PC-9 (cell line): ENCODE measurements around the gene UNC13A.

ENCODE experiments used
- EZH2 ChIP-seq: fragments of 200-600 bp; sonication (generic); IDR thresholded peaks from 2 replicates; pipeline ENCODE4 v1.8.0; 2017; ENCODE audit warnings: antibody characterized with exemption, low read depth
- TF ChIP-seq, protein P1 (sequence below): fragments of 200-600 bp; sonication (generic); conservative IDR thresholded peaks from 2 replicates; pipeline ENCODE4 v1.6.1; 2017; ENCODE audit warnings: mixed run types, antibody characterized with exemption, mild to moderate bottlenecking, moderate library complexity

DNA sequence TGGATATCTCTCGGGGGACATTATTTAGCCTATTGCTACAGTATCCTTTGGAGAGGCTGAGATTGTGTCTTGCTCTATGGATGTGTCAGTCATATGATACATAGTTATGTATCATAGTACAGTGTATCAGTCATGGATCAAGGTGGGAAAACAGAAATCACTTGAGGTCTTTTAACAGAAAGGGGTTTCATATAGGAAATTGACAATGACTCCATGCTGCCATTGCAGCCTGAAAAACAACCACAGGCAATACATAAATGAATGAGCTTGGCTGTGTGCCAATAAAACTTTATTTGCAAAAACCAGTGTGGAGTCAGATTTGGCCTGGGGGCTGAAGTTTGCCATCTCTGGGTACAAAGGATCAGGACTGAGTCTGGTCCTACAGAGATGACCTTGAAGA lies 97.3 kb downstream of the UNC13A start:
- TF ChIP-seq, protein P1, sequence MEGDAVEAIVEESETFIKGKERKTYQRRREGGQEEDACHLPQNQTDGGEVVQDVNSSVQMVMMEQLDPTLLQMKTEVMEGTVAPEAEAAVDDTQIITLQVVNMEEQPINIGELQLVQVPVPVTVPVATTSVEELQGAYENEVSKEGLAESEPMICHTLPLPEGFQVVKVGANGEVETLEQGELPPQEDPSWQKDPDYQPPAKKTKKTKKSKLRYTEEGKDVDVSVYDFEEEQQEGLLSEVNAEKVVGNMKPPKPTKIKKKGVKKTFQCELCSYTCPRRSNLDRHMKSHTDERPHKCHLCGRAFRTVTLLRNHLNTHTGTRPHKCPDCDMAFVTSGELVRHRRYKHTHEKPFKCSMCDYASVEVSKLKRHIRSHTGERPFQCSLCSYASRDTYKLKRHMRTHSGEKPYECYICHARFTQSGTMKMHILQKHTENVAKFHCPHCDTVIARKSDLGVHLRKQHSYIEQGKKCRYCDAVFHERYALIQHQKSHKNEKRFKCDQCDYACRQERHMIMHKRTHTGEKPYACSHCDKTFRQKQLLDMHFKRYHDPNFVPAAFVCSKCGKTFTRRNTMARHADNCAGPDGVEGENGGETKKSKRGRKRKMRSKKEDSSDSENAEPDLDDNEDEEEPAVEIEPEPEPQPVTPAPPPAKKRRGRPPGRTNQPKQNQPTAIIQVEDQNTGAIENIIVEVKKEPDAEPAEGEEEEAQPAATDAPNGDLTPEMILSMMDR = no peak
- no peak for TF ChIP-seq EZH2
